SH-SY5Y (cell line): ENCODE results near the gene LIG4.

ENCODE experiments used
- GATA2 ChIP-seq: IDR thresholded peaks from 2 replicates; pipeline ENCODE4 v1.6.1; 2011; ENCODE audit warnings: mild to moderate bottlenecking, low read depth, low read length
- GATA3 ChIP-seq: IDR thresholded peaks from 2 replicates; pipeline ENCODE4 v1.6.1; 2011; ENCODE audit warnings: low read depth, mild to moderate bottlenecking, low read length, moderate library complexity

- TF ChIP-seq GATA3 (no peak), GATA2 (no peak)
These were observed 48.5 kb upstream of the LIG4 start for GRCh38 chr13:108263621-108264355.
